ENCODE measurements around the gene ZFYVE28. TPM values are rescaled to one million over a fixed set of nuclear protein-coding genes. Genes with fewer than 3 reads are reported as not detected.

Gene ZFYVE28
- polyA plus RNA-seq, 1 donor = 7.4 TPM

DNA sequence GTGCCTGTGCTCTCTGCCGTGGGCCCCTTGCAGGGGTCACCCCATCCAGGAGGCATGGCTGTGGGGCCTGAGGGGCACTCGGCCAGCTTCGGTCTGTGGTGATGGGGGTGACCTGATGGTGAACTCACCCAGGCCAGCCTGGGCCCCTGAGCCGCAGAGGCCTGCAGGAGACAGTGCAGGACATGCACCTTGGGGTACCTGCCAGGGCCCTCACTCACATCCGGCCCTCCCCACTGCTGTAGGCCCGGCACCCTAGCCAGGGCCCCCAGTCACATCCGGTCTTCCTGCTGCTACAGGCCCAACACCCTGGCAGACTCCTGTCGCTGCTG, 7.6 kb upstream of the ZFYVE28 start:
- H3K4me3 ChIP-seq (ENCODE audit: low read length) = no peak overlapping the region
- H3K27ac ChIP-seq (ENCODE audit: low read length) = no peak overlapping the region
- no CpG with 5 or more reads among the region's 8 CpGs for WGBS (ENCODE audit: insufficient coverage, low lambda C conversion rate)
- no peaks in the 10 kb centered on the region for H3K9me3 ChIP-seq (ENCODE audit: control insufficient read depth, low read depth, low read length)
- DNase-seq = no peak
- peaks cover 12% of the 10 kb centered on the region for H3K27me3 ChIP-seq (ENCODE audit: control insufficient read depth, insufficient read depth, low read length)
- H3K4me1 ChIP-seq (ENCODE audit: control insufficient read depth, insufficient read depth, low read length) = no peaks in the 10 kb centered on the region
- no peaks in the 10 kb centered on the region for H3K36me3 ChIP-seq (ENCODE audit: control insufficient read depth, insufficient read depth, low read length)

- H3K36me3 ChIP-seq (ENCODE audit: control insufficient read depth, insufficient read depth, low read length) = no peaks in the 10 kb centered on the region
- H3K27ac ChIP-seq (ENCODE audit: low read length) = no peak overlapping the region
- H3K27me3 ChIP-seq (ENCODE audit: control insufficient read depth, insufficient read depth, low read length) = peaks cover 17% of the 10 kb centered on the region
- no peak for DNase-seq
- no CpG with 5 or more reads among the region's 13 CpGs for WGBS (ENCODE audit: insufficient coverage, low lambda C conversion rate)
- no peaks in the 10 kb centered on the region for H3K4me1 ChIP-seq (ENCODE audit: control insufficient read depth, insufficient read depth, low read length)
- H3K9me3 ChIP-seq (ENCODE audit: control insufficient read depth, low read depth, low read length) = no peaks in the 10 kb centered on the region
- no peak overlapping the region for H3K4me3 ChIP-seq (ENCODE audit: low read length)
These were observed 7.1 kb upstream of the ZFYVE28 start for GRCh38 chr4:2425386-2426068.

DNA sequence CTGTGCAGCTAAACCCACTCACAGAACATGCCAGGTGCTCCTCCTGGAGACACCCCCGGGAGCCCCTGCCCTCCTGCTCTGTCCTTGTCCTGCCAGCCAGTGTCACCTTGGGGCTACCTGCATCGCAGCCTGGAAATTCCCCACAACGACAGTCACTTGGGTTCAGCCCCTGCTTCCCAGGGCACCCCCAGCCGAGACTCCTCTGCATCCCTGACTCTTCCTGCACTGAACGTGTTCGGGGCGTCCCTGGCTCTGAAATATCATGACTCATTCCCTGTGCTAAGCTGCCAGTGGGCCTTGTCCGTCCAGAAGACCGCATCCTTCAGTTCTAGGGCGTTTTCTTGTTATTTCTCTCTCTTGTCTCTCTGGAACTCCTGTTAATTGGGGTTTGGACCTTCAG, 6.1 kb upstream of the ZFYVE28 start:
- Histone ChIP-seq H3K4me1 (ENCODE audit: control insufficient read depth, insufficient read depth, low read length) (peaks cover 2% of the 10 kb centered on the region), H3K9me3 (ENCODE audit: control insufficient read depth, low read depth, low read length) (no peaks in the 10 kb centered on the region), H3K4me3 (ENCODE audit: low read length) (no peak overlapping the region), H3K27me3 (ENCODE audit: control insufficient read depth, insufficient read depth, low read length) (peaks cover 27% of the 10 kb centered on the region), H3K36me3 (ENCODE audit: control insufficient read depth, insufficient read depth, low read length) (no peaks in the 10 kb centered on the region), H3K27ac (ENCODE audit: low read length) (no peak overlapping the region)
- no peak for DNase-seq
- WGBS (ENCODE audit: insufficient coverage, low lambda C conversion rate) = 92% methylated on average over 2 of the region's 10 CpGs

DNA sequence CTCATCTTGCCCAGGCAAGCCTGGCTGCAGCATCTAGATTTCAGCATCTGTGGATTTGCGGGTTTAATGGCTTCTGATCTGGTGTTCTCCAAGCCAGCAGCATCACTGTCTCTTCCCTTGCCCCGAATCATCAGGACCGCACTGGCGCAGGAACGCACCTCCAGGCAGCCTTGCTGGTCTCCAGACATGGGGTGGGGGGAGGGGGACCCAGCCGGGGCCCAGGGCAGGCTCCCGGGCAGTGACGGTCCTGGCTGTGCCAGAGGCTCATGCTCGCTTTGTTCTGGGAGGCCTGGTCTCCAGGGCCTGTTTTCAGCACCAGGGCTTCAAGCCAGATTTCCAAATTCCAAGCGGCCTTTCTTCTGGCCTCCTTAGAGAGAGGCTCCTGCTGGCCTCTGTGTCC, 5.2 kb upstream of the ZFYVE28 start:
- Histone ChIP-seq H3K27me3 (ENCODE audit: control insufficient read depth, insufficient read depth, low read length) (peaks cover 35% of the 10 kb centered on the region), H3K27ac (ENCODE audit: low read length) (no peak overlapping the region), H3K9me3 (ENCODE audit: control insufficient read depth, low read depth, low read length) (no peaks in the 10 kb centered on the region), H3K36me3 (ENCODE audit: control insufficient read depth, insufficient read depth, low read length) (no peaks in the 10 kb centered on the region), H3K4me1 (ENCODE audit: control insufficient read depth, insufficient read depth, low read length) (peaks cover 8% of the 10 kb centered on the region), H3K4me3 (ENCODE audit: low read length) (no peak overlapping the region)
- no CpG with 5 or more reads among the region's 10 CpGs for WGBS (ENCODE audit: insufficient coverage, low lambda C conversion rate)
- DNase-seq = no peak

DNA sequence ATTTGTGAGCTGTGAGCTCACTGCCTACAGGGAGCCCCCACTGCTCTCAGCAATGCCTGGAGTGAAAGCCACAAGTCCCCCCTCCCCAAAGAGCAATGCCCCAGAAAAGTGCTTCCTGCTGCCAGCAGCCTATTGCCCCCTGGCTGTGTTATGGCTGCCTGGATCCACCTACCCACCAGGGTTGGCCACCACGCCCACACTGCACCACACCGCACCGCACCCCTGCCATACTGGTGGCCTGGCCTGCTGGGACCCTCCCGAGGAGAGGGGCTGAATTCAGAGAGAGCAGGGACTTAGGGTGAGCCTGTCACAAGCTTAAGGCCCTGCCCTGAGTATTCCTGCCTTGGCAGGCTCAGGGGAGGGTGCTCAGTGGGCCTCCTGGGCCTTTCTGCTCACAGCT, 4.6 kb upstream of the ZFYVE28 start:
- no peak overlapping the region for H3K27ac ChIP-seq (ENCODE audit: low read length)
- H3K4me1 ChIP-seq (ENCODE audit: control insufficient read depth, insufficient read depth, low read length) = peaks cover 8% of the 10 kb centered on the region
- H3K9me3 ChIP-seq (ENCODE audit: control insufficient read depth, low read depth, low read length) = peaks cover under 1% of the 10 kb centered on the region
- no peak for DNase-seq
- no peak overlapping the region for H3K4me3 ChIP-seq (ENCODE audit: low read length)
- no CpG with 5 or more reads among the region's 4 CpGs for WGBS (ENCODE audit: insufficient coverage, low lambda C conversion rate)
- H3K36me3 ChIP-seq (ENCODE audit: control insufficient read depth, insufficient read depth, low read length) = no peaks in the 10 kb centered on the region
- peaks cover 36% of the 10 kb centered on the region for H3K27me3 ChIP-seq (ENCODE audit: control insufficient read depth, insufficient read depth, low read length)

DNA sequence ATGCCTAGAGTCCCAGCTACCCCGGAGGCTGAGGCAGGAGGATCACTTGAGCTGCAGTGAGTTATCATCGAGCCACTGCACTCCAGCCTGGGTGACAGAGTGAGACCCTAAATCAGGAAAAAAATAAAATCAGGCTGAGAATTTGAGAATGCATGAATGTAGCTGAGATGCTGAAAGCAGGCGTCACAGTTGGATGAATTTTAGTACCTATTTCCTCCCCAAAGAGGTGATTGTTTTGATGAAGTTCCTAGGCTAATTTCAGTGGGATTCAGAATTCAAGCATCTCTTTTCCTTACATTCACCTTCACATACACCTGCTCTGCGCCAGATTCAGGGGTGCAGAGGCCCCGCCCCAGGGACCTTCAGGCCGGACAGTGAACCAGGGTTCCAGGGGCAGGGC, 3.5 kb upstream of the ZFYVE28 start:
- H3K27me3 ChIP-seq (ENCODE audit: control insufficient read depth, insufficient read depth, low read length) = peaks cover 45% of the 10 kb centered on the region
- H3K4me1 ChIP-seq (ENCODE audit: control insufficient read depth, insufficient read depth, low read length) = peaks cover 15% of the 10 kb centered on the region
- H3K4me3 ChIP-seq (ENCODE audit: low read length) = no peak overlapping the region
- 100% methylated on average over 1 of the region's 6 CpGs for WGBS (ENCODE audit: insufficient coverage, low lambda C conversion rate)
- H3K27ac ChIP-seq (ENCODE audit: low read length) = no peak overlapping the region
- H3K9me3 ChIP-seq (ENCODE audit: control insufficient read depth, low read depth, low read length) = peaks cover 2% of the 10 kb centered on the region
- no peaks in the 10 kb centered on the region for H3K36me3 ChIP-seq (ENCODE audit: control insufficient read depth, insufficient read depth, low read length)
- no peak for DNase-seq

DNA sequence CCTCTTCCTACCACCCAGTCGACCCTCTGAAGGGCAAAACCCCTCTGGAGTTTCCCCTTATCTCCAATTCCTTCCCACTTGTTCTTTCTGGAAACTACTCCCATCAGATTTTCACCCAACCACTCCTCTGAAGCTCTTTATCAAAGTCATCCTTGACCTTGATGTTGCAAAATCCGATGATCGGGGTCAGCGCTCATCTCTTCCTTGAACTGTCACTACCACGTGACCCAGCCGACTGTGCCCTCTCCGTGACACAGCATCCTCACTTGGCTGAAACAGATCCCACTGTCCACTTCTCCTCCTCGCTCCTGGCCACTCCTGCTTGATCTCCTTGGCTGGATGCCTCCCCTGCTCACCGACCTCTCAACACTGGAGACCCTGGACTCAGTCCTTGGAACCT, 1.4 kb upstream of the ZFYVE28 start:
- Histone ChIP-seq H3K27ac (ENCODE audit: low read length) (no peak overlapping the region), H3K4me3 (ENCODE audit: low read length) (no peak overlapping the region), H3K9me3 (ENCODE audit: control insufficient read depth, low read depth, low read length) (peaks cover 2% of the 10 kb centered on the region), H3K4me1 (ENCODE audit: control insufficient read depth, insufficient read depth, low read length) (peaks cover 24% of the 10 kb centered on the region), H3K27me3 (ENCODE audit: control insufficient read depth, insufficient read depth, low read length) (peaks cover 64% of the 10 kb centered on the region), H3K36me3 (ENCODE audit: control insufficient read depth, insufficient read depth, low read length) (no peaks in the 10 kb centered on the region)
- 42% methylated on average over 3 of the region's 9 CpGs for WGBS (ENCODE audit: insufficient coverage, low lambda C conversion rate)
- DNase-seq = no peak

GRCh38 chr4:2418650-2419571, 466 bp upstream of the ZFYVE28 start, which contains the start of gene CFAP99:
Gene CFAP99, plus strand, starts transcription at chr4:2418955.
- WGBS (ENCODE audit: insufficient coverage, low lambda C conversion rate) = 0% methylated on average over 2 of the region's 94 CpGs

DNA sequence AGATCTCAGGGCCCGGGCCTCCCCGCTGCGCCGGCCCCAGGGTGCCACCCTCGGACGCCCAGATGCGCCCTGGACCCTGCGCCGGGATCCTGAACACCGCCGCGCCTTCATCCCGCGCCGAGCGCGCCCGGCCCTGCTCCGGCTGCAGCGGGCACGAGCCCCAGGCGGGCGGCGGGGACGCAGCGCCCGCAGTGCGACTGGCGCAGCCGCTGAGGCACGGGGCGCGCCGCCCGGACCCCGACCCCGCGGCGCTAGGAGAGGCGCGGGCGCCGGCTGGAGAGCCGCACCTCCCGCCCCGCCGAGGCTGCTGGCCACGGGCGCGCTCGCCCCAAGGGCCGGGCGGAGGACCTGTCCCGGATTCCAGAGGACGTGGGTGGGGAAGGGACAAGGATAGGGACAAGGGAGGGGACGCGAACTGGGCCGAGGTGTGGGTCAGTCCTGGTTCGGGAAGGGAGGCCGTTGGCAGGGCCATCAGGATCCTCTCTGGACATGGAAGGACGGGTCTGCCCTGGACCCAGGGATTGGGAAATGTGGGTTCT, 1.1 kb downstream of the ZFYVE28 start:
- Histone ChIP-seq H3K4me3 (ENCODE audit: low read length) (peak overlapping the region; percentile 54), H3K36me3 (ENCODE audit: control insufficient read depth, insufficient read depth, low read length) (no peaks in the 10 kb centered on the region), H3K4me1 (ENCODE audit: control insufficient read depth, insufficient read depth, low read length) (peaks cover 47% of the 10 kb centered on the region), H3K27me3 (ENCODE audit: control insufficient read depth, insufficient read depth, low read length) (peaks cover 69% of the 10 kb centered on the region), H3K27ac (ENCODE audit: low read length) (no peak overlapping the region), H3K9me3 (ENCODE audit: control insufficient read depth, low read depth, low read length) (peaks cover 2% of the 10 kb centered on the region)
- no CpG with 5 or more reads among the region's 61 CpGs for WGBS (ENCODE audit: insufficient coverage, low lambda C conversion rate)
- DNase-seq = peak in 1 of 2 donors; percentile 60

More at GRCh38 chr4:2418650-2419571, 466 bp upstream of the ZFYVE28 start, which contains the start of gene CFAP99:
- DNase-seq = peak; percentile 97 to 98
- H3K4me3 ChIP-seq (ENCODE audit: low read length) = peak within 1 kb of the TSS; percentile 54
- peaks cover 33% of the 10 kb centered on the region for H3K4me1 ChIP-seq (ENCODE audit: control insufficient read depth, insufficient read depth, low read length)
- H3K27me3 ChIP-seq (ENCODE audit: control insufficient read depth, insufficient read depth, low read length) = peaks cover 71% of the 10 kb centered on the region
- H3K9me3 ChIP-seq (ENCODE audit: control insufficient read depth, low read depth, low read length) = peaks cover 2% of the 10 kb centered on the region
- no peak within 1 kb of the TSS for H3K27ac ChIP-seq (ENCODE audit: low read length)
- no peaks in the 10 kb centered on the region for H3K36me3 ChIP-seq (ENCODE audit: control insufficient read depth, insufficient read depth, low read length)

DNA sequence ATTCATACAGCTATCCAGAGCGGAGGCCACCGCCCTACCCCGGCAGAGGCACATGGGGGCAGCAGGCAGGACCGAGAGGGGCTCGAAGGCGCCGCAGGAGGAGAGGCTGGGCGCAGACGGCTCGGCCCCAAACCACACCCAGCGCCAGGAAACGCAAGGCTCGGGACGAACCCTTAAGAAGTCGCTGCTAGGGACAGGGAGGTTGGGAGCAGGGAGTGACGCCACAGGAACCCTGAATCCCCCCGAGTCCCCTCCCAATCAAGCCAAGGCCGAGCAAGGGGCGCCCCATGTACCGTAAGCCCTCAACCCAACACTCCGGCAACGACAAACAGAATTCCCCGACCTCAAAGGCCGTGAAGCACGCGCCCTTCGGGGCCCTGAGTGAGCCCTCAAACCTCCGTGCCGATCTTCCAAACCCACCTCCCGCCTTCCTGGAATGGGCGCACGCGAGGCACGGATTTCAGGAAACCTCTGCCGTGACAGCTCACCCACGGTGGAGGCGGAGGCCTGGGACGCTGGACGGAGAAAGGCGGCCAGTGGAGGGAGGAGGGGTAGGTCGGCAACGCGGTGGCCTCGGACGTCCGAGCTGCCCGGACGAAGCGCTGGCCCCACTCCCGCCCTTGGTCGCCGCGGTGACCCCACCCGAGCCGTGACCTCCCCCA, 1.8 kb downstream of the ZFYVE28 start:
- H3K4me1 ChIP-seq (ENCODE audit: control insufficient read depth, insufficient read depth, low read length) = peaks cover 53% of the 10 kb centered on the region
- H3K27me3 ChIP-seq (ENCODE audit: control insufficient read depth, insufficient read depth, low read length) = peaks cover 64% of the 10 kb centered on the region
- H3K27ac ChIP-seq (ENCODE audit: low read length) = no peak overlapping the region
- H3K4me3 ChIP-seq (ENCODE audit: low read length) = peak overlapping the region; percentile 39
- WGBS (ENCODE audit: insufficient coverage, low lambda C conversion rate) = no CpG with 5 or more reads among the region's 55 CpGs
- H3K9me3 ChIP-seq (ENCODE audit: control insufficient read depth, low read depth, low read length) = peaks cover 2% of the 10 kb centered on the region
- no peaks in the 10 kb centered on the region for H3K36me3 ChIP-seq (ENCODE audit: control insufficient read depth, insufficient read depth, low read length)
- peak in 1 of 2 donors; percentile 71 for DNase-seq
